WTC11 (cell line): ENCODE measurements around the gene SORCS2. TPM values are rescaled to one million over a fixed set of nuclear protein-coding genes. Genes with fewer than 3 reads are reported as not detected.

ENCODE experiments used
- ATAC-seq: fragments of 200-7000 bp; cut with Tn5 transposase; 2 replicates; pipeline ENCODE4 v1.10.0; 2021; ENCODE audit warnings: mild to moderate bottlenecking, moderate library complexity
- CTCF ChIA-PET: fragments of 300-600 bp; sonication (Branson Sonifier 250); formaldehyde crosslinking; loops from one replicate; lab custom pipeline; 2021; ENCODE audit warnings: antibody characterized with exemption; lab: Charles Lee
- POLR2A ChIA-PET: fragments of 350-600 bp; sonication (Branson Sonifier 250); formaldehyde crosslinking; loops from one replicate; lab custom pipeline; 2021; ENCODE audit warnings: antibody characterized with exemption; lab: Charles Lee
- DNase-seq: peaks from one replicate; pipeline ENCODE4 v3.0.0; 2021; ENCODE audit warnings: low spot score
- H3K27ac Mint-ChIP-seq: 2 replicates; pipeline ENCODE4 v1.8.0; 2021; ENCODE audit warnings: mixed read lengths
- H3K27me3 Mint-ChIP-seq: 2 replicates; pipeline ENCODE4 v1.8.0; 2021; ENCODE audit warnings: low read depth, mild to moderate bottlenecking, moderate library complexity, mixed read lengths
- H3K36me3 Mint-ChIP-seq: 2 replicates; pipeline ENCODE4 v1.8.0; 2021; ENCODE audit warnings: mixed read lengths
- H3K4me1 Mint-ChIP-seq: 2 replicates; pipeline ENCODE4 v1.8.0; 2022; ENCODE audit warnings: mixed read lengths
- H3K4me3 Mint-ChIP-seq: 2 replicates; pipeline ENCODE4 v1.8.0; 2021; ENCODE audit warnings: mild to moderate bottlenecking, moderate library complexity, mixed read lengths
- H3K9me3 Mint-ChIP-seq: 2 replicates; pipeline ENCODE4 v1.8.0; 2021; ENCODE audit warnings: mixed read lengths
- ATF6 ChIP-seq: sonication (generic); formaldehyde crosslinking; IDR thresholded peaks from 2 replicates; pipeline ENCODE4 v1.8.1; 2023; ENCODE audit warnings: mild to moderate bottlenecking, missing genetic modification reagents
- ETV6 ChIP-seq: sonication (generic); formaldehyde crosslinking; IDR thresholded peaks from 2 replicates; pipeline ENCODE4 v1.8.1; 2022; ENCODE audit warnings: mild to moderate bottlenecking, missing genetic modification reagents
- FOXK1 ChIP-seq: sonication (generic); formaldehyde crosslinking; IDR thresholded peaks from 2 replicates; pipeline ENCODE4 v1.8.0; 2022; ENCODE audit warnings: mild to moderate bottlenecking, moderate library complexity, missing genetic modification reagents
- GRHL2 ChIP-seq: fragments of 250-450 bp; sonication (Bioruptor Pico); IDR thresholded peaks from 2 replicates; pipeline ENCODE4 v1.8.0; 2022; ENCODE audit warnings: mild to moderate bottlenecking, moderate library complexity; ENCODE audit not compliant: insufficient replicate concordance, severe bottlenecking
- HMGXB4 ChIP-seq: sonication (generic); formaldehyde crosslinking; IDR thresholded peaks from 2 replicates; pipeline ENCODE4 v1.8.1; 2023; ENCODE audit warnings: mild to moderate bottlenecking, moderate library complexity, missing genetic modification reagents
- RELA ChIP-seq: sonication (generic); formaldehyde crosslinking; IDR thresholded peaks from 2 replicates; pipeline ENCODE4 v1.8.1; 2022; ENCODE audit warnings: missing genetic modification reagents, mild to moderate bottlenecking, borderline replicate concordance
- RORB ChIP-seq: fragments of 250-450 bp; sonication (Bioruptor Pico); IDR thresholded peaks from 2 replicates; pipeline ENCODE4 v1.9.0; 2021; ENCODE audit warnings: mild to moderate bottlenecking
- SP1 ChIP-seq: sonication (generic); formaldehyde crosslinking; conservative IDR thresholded peaks from 2 replicates; pipeline ENCODE4 v1.8.1; 2022; ENCODE audit warnings: missing genetic modification reagents
- USF2 ChIP-seq: sonication (generic); formaldehyde crosslinking; IDR thresholded peaks from 2 replicates; pipeline ENCODE4 v1.8.1; 2023; ENCODE audit warnings: mild to moderate bottlenecking, missing genetic modification reagents, moderate library complexity
- ZNF138 ChIP-seq: sonication (generic); formaldehyde crosslinking; conservative IDR thresholded peaks from 2 replicates; pipeline ENCODE4 v1.8.1; 2022; ENCODE audit warnings: mild to moderate bottlenecking, moderate library complexity, missing genetic modification reagents
- ZNF232 ChIP-seq: sonication (generic); formaldehyde crosslinking; IDR thresholded peaks from 2 replicates; pipeline ENCODE4 v1.8.0; 2022; ENCODE audit warnings: mild to moderate bottlenecking, missing genetic modification reagents
- ZNF416 ChIP-seq: fragments of 250-450 bp; sonication (Bioruptor Pico); IDR thresholded peaks from 2 replicates; pipeline ENCODE4 v1.9.0; 2021; ENCODE audit warnings: mild to moderate bottlenecking, inconsistent platforms
- ZNF512 ChIP-seq: sonication (generic); formaldehyde crosslinking; IDR thresholded peaks from 2 replicates; pipeline ENCODE4 v1.8.1; 2022; ENCODE audit warnings: missing genetic modification reagents, borderline replicate concordance
- ZNF671 ChIP-seq: fragments of 250-450 bp; sonication (Bioruptor Pico); IDR thresholded peaks from 2 replicates; pipeline ENCODE4 v1.8.0; 2021; ENCODE audit warnings: mild to moderate bottlenecking
- total RNA-seq: library from RNA; stranded (reverse); gene quantifications from 3 replicates; pipeline ENCODE4 v1.2.3, GENCODE V29; 2021
- TF ChIP-seq, protein P1 (sequence below): sonication (generic); formaldehyde crosslinking; IDR thresholded peaks from 2 replicates; pipeline ENCODE4 v1.8.0; 2022; ENCODE audit warnings: mild to moderate bottlenecking, missing genetic modification reagents
- TF ChIP-seq, protein P2 (sequence below): sonication (generic); formaldehyde crosslinking; IDR thresholded peaks from 2 replicates; pipeline ENCODE4 v1.8.1; 2023; ENCODE audit warnings: mild to moderate bottlenecking, missing genetic modification reagents, moderate library complexity
- TF ChIP-seq, protein P3 (sequence below): fragments of 250-450 bp; sonication (Bioruptor Pico); IDR thresholded peaks from 2 replicates; pipeline ENCODE4 v2.1.2; 2022; ENCODE audit warnings: mild to moderate bottlenecking, moderate library complexity

Gene SORCS2
- total RNA-seq, 1 experiment from 2014 or later: 6.6 TPM

GRCh38 chr4:7654550-7655445 lies 462.5 kb downstream of the SORCS2 start (continued):
- TF ChIP-seq ZNF512 (no peak), ZNF138 (CRISPR knock-in tag) (no peak), ZNF671 (CRISPR knock-in tag) (no peak)

DNA sequence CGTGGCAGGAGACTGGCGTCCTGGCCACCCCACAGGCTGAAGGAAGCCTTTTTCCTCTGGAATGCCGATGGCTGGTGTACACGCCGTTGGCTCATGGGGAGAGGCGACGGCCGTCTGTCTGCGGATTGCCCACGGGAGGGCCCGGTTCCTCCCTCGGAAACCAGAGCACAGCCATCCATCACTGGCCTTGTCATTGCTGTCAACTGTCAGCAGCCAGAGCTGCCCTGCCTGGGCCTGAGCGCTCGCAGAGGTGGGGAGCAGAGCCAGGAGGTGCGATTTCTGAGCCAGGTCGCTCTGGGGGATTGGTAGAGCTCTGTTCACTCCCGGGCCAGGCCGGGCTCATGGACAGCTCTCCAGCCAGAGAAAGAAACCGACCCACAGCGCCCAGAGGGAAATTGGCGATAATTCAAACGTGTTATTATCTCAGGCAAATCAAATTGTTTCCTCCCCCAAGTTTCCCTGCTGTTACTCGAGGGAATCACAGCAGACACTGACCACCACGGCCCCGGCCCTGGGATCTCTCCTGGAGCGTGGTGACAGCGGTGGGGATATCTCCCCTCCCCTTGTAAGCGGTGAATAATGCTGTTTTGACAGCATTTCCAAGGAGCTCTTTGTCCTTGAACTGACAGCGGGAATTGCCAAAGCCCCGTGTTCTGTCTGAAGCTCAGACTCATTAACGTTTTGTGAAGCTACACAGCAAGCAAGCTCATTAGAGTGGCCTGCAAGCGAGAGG lies 463.3 kb downstream of the SORCS2 start:
- DNase-seq (no peak), ATAC-seq (no peak)
- no peaks in the 10 kb centered on the region for H3K9me3 Mint-ChIP-seq
- H3K4me1 Mint-ChIP-seq: peaks cover 26% of the 10 kb centered on the region
- ChIA-PET POLR2A (no interaction called here), CTCF (no interaction called here)
- no peak overlapping the region for H3K27ac Mint-ChIP-seq
- H3K36me3 Mint-ChIP-seq: no peaks in the 10 kb centered on the region
- H3K4me3 Mint-ChIP-seq: no peak overlapping the region
- H3K27me3 Mint-ChIP-seq: no peaks in the 10 kb centered on the region
- TF ChIP-seq RELA (CRISPR knock-in tag): no peak
- no peak for TF ChIP-seq USF2 (CRISPR knock-in tag)
- TF ChIP-seq ZNF232 (CRISPR knock-in tag): no peak
- TF ChIP-seq ATF6 (CRISPR knock-in tag): no peak
- no peak for TF ChIP-seq SP1 (CRISPR knock-in tag)
- TF ChIP-seq, protein P1, sequence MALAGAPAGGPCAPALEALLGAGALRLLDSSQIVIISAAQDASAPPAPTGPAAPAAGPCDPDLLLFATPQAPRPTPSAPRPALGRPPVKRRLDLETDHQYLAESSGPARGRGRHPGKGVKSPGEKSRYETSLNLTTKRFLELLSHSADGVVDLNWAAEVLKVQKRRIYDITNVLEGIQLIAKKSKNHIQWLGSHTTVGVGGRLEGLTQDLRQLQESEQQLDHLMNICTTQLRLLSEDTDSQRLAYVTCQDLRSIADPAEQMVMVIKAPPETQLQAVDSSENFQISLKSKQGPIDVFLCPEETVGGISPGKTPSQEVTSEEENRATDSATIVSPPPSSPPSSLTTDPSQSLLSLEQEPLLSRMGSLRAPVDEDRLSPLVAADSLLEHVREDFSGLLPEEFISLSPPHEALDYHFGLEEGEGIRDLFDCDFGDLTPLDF (CRISPR knock-in tag): no peak
- TF ChIP-seq ZNF416 (CRISPR knock-in tag): no peak
- TF ChIP-seq ETV6 (CRISPR knock-in tag): no peak
- no peak for TF ChIP-seq FOXK1 (CRISPR knock-in tag)

- CTCF ChIA-PET: no interaction called here
- H3K9me3 Mint-ChIP-seq: no peaks in the 10 kb centered on the region
- ATAC-seq: no peak
- DNase-seq: no peak
- H3K36me3 Mint-ChIP-seq: no peaks in the 10 kb centered on the region
- H3K4me1 Mint-ChIP-seq: peaks cover 23% of the 10 kb centered on the region
- no peak overlapping the region for H3K4me3 Mint-ChIP-seq
- H3K27me3 Mint-ChIP-seq: no peaks in the 10 kb centered on the region
- H3K27ac Mint-ChIP-seq: no peak overlapping the region
- TF ChIP-seq, protein P2, sequence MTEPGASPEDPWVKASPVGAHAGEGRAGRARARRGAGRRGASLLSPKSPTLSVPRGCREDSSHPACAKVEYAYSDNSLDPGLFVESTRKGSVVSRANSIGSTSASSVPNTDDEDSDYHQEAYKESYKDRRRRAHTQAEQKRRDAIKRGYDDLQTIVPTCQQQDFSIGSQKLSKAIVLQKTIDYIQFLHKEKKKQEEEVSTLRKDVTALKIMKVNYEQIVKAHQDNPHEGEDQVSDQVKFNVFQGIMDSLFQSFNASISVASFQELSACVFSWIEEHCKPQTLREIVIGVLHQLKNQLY (CRISPR knock-in tag): no peak
- TF ChIP-seq, protein P3, sequence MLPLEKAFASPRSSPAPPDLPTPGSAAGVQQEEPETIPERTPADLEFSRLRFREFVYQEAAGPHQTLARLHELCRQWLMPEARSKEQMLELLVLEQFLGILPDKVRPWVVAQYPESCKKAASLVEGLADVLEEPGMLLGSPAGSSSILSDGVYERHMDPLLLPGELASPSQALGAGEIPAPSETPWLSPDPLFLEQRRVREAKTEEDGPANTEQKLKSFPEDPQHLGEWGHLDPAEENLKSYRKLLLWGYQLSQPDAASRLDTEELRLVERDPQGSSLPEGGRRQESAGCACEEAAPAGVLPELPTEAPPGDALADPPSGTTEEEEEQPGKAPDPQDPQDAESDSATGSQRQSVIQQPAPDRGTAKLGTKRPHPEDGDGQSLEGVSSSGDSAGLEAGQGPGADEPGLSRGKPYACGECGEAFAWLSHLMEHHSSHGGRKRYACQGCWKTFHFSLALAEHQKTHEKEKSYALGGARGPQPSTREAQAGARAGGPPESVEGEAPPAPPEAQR (CRISPR knock-in tag): no peak
- TF ChIP-seq ZNF671 (CRISPR knock-in tag): no peak
- no peak for TF ChIP-seq HMGXB4 (CRISPR knock-in tag)
- TF ChIP-seq GRHL2 (CRISPR knock-in tag): no peak
- no peak for TF ChIP-seq RORB
- POLR2A ChIA-PET: no interaction called here
Observed at GRCh38 chr4:7656244-7656800, 464.0 kb downstream of the SORCS2 start.
